Measurements from ENCODE around the gene EFCAB13.

- no peak for TF ChIP-seq POLR2AphosphoS5 (IDR thresholded peaks at IDR 0.05; ENCODE audit: borderline replicate concordance, low read depth, low read length)
- no peak for TF ChIP-seq EZH2 (IDR thresholded peaks at IDR 0.05)
Observed at GRCh38 chr17:47316311-47316710, 7.4 kb upstream of the EFCAB13 start.

Measured in SK-N-MC (cell line).